ENCODE results near the gene LHFPL5. TPM values are rescaled to one million over a fixed set of nuclear protein-coding genes. Genes with fewer than 3 reads are reported as not detected.

Gene LHFPL5
- total and polyA plus RNA-seq, 2 of the 13 experiments (the other 11 are each of a cell fraction or from before 2014, with no cell fraction given), result 0.03 TPM; not detected in 1

- TF ChIP-seq HBP1 (CRISPR knock-in tag; IDR thresholded peaks at IDR 0.05; ENCODE audit: low read depth), result peak; percentile 99
- TF ChIP-seq ZNF350 (CRISPR knock-in tag; IDR thresholded peaks at IDR 0.05; ENCODE audit: borderline replicate concordance, low read depth), result peak; percentile 86
- peak; percentile 98 for TF ChIP-seq BATF2 (CRISPR knock-in tag; IDR thresholded peaks at IDR 0.05)
- TF ChIP-seq ZNF318 (CRISPR knock-in tag; IDR thresholded peaks at IDR 0.05), result no peak; the same call in 1 of the 2 replicates
- no peak for TF ChIP-seq GTF3A (CRISPR knock-in tag; conservative IDR thresholded peaks at IDR 0.05)
- peak; percentile 100 for TF ChIP-seq MTERF4 (CRISPR knock-in tag; IDR thresholded peaks at IDR 0.05)
- peak; percentile 99 for TF ChIP-seq STAT5B (CRISPR knock-in tag; IDR thresholded peaks at IDR 0.05)
- peak; percentile 98 for TF ChIP-seq POGK (CRISPR knock-in tag; conservative IDR thresholded peaks at IDR 0.05)
- peak; percentile 87 for TF ChIP-seq PRDM10 (CRISPR knock-in tag; IDR thresholded peaks at IDR 0.05; ENCODE audit: low read depth)
Observed at GRCh38 chr6:35804996-35805736, at the start of gene LHFPL5 (continued).
